ENCODE data around the gene PLSCR4.

PLSCR4 gene

DNA sequence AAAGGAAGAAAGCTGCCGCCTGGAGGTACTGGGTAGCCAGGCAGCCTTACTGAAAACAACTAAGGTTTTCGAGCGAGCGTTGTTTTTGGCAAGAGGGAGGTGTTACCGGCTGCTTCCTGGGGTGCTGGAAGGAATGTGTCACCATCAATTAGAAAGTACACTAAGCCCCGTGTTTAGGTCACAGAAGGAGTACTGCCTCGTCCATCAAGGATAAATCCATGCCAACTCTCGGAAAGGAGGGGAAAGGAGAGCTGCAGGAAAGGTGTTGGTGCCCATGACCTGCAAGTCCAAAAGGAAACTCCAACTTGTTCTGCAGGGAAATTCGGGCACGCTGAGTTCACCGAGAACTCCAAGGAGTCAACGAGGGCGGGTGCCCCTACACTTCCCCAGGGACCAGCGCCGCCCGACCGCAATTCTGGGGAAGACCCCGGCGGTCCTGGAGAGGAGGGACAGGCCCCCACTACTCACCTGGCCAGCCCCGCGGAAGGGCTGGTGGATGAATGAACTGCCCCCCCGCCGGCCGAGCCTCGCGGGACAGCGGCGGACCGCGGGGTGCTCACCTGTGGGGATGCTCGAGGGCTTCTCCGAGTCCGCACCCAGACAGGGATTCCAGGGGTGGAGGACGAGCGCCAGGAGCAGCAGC is 90.5 kb downstream of the PLSCR4 start:
- Histone ChIP-seq H2AFZ (ENCODE audit: low read depth, low read length) (peak overlapping the region; percentile 97), H3K27me3 (ENCODE audit: insufficient read depth, low read length) (no peaks in the 10 kb centered on the region), H3K4me3 (ENCODE audit: low read length) (peak overlapping the region; percentile 56), H3K36me3 (ENCODE audit: insufficient read depth, low read length) (no peaks in the 10 kb centered on the region), H3K4me1 (ENCODE audit: insufficient read depth, low read length) (no peaks in the 10 kb centered on the region), H3K9me3 (ENCODE audit: low read length) (peaks cover 2% of the 10 kb centered on the region)

DNA sequence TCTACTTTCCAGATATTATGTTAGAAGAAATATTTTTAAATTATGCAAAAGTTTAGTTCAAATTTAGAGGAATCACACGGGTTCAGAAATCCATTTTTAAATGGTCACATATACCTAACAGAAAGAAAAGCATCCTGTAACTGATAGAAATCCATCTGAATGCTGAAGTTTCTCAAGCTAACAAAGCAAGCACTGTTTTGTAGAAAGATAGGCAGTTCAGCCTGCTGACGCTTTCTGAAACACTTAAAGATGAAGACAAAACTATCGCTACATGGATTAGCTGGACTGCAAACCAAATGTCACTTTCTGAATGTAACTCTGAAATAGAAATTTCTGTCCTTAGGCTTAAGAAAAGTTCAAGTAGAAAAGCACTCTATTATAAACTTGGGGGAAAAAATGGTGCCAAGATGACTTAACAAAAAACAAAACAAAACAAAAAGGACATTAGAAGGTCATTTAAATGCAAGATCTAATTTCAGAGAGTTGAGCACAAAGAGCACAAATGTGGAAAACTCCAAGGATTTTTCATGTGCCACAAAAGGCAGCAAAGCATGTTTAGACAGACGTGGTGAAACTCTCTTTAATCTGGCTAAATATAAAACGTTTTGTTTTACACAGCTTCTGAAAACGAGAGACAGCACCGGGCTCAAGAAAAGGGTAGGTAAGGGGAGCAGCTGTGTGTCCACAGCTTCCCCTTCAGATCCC is 91.1 kb downstream of the PLSCR4 start:
- Histone ChIP-seq H3K4me3 (ENCODE audit: low read length) (peak overlapping the region; percentile 56), H3K27me3 (ENCODE audit: insufficient read depth, low read length) (no peaks in the 10 kb centered on the region), H2AFZ (ENCODE audit: low read depth, low read length) (peak overlapping the region; percentile 97), H3K9me3 (ENCODE audit: low read length) (no peaks in the 10 kb centered on the region), H3K4me1 (ENCODE audit: insufficient read depth, low read length) (no peaks in the 10 kb centered on the region), H3K36me3 (ENCODE audit: insufficient read depth, low read length) (no peaks in the 10 kb centered on the region)

DNA sequence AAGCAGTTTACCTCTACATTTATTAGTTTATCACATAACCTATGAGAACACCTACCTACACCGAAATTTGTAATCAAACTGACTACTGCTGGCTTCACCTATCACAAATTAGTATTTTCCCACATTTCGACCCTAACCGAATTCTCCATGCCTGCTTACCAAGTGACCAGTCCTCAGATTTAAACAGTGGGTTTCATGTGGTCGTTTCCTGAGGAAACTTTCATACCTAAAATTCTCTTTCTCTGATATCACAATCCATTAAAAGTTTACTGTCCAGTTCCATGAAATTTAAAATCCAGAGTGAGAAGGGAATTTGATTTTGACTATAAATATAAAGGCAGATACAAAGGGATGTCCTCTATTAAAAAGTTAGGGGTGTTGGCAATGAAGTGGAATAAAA is 91.9 kb downstream of the PLSCR4 start:
- no peak overlapping the region for H3K4me3 ChIP-seq (ENCODE audit: low read length)
- H3K4me1 ChIP-seq (ENCODE audit: insufficient read depth, low read length): no peaks in the 10 kb centered on the region
- H3K27me3 ChIP-seq (ENCODE audit: insufficient read depth, low read length): no peaks in the 10 kb centered on the region
- H2AFZ ChIP-seq (ENCODE audit: low read depth, low read length): peak overlapping the region; percentile 97
- H3K36me3 ChIP-seq (ENCODE audit: insufficient read depth, low read length): no peaks in the 10 kb centered on the region
- no peaks in the 10 kb centered on the region for H3K9me3 ChIP-seq (ENCODE audit: low read length)

DNA sequence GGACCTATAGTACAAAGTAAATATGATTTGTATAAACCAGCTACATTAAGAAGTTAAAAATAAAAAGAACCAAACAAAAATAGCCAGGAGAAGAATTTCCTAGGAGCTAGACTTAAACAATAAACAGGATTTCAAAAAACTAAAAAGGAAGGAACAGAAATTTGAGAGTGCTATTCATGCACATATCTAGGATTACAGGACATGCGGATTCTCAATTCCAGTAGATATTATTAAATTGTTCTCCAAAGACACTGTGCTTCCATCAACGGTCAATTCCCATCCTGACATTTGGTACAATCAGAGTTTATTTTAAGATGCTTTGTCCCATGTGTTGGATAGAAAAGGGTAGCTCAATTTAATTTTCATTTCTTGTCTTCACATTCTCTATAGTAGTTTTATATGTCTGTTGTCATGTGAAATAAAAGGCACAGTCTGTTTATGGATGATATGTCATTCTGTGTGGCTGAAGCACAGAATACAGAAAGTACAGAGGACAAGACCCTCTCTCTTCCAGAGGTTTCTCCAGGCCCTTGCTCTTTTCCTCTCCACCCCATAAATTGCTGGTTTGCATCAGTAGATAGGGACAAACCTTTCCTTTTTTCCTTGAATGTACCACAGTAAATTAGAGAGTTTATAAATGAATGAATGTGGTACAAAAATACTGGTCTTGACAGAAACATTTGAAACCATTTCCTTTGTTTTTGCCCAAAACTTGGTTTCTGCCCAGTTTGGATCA is 93.4 kb downstream of the PLSCR4 start:
- no peaks in the 10 kb centered on the region for H3K9me3 ChIP-seq (ENCODE audit: low read length)
- H3K36me3 ChIP-seq (ENCODE audit: insufficient read depth, low read length): no peaks in the 10 kb centered on the region
- no peak overlapping the region for H2AFZ ChIP-seq (ENCODE audit: low read depth, low read length)

DNA sequence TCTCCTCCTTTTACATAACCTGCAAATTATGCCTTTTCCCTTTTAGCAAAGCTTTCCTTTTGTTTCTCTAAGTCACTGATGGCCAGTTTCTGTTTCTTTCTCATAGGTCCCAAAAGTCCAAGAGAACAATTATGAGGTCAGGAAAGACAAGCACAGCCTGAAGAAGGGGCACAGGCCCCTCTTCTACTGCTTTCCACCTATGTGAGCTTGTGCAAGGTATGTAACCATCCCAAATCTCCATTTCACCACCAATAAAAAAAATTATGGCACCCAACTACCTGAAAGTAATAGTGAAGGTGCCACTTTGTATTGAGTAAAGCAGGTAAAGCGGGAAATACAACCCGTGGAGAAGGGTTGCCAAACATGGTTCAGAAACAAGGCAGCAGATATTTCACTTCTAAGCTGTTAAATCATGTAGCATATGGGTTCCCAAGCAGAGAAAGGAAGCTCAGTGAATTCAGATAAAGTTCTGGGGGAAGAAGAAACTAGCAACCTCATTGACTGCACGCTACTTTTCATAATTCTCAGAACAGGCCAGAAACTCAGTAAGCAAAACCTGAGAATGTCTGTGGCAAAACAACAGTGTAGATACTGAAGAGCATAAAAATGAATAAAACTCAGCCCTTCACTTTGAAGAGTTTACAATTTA is 94.1 kb downstream of the PLSCR4 start:
- H3K4me3 ChIP-seq (ENCODE audit: low read length): no peak overlapping the region
- no peaks in the 10 kb centered on the region for H3K4me1 ChIP-seq (ENCODE audit: insufficient read depth, low read length)
- no peaks in the 10 kb centered on the region for H3K9me3 ChIP-seq (ENCODE audit: low read length)
- no peak overlapping the region for H2AFZ ChIP-seq (ENCODE audit: low read depth, low read length)
- H3K27me3 ChIP-seq (ENCODE audit: insufficient read depth, low read length): no peaks in the 10 kb centered on the region
- H3K36me3 ChIP-seq (ENCODE audit: insufficient read depth, low read length): no peaks in the 10 kb centered on the region

More for the DNA sequence above, 93.4 kb downstream of the PLSCR4 start:
- Histone ChIP-seq H3K4me1 (ENCODE audit: insufficient read depth, low read length) (no peaks in the 10 kb centered on the region), H3K27me3 (ENCODE audit: insufficient read depth, low read length) (no peaks in the 10 kb centered on the region), H3K4me3 (ENCODE audit: low read length) (no peak overlapping the region)

DNA sequence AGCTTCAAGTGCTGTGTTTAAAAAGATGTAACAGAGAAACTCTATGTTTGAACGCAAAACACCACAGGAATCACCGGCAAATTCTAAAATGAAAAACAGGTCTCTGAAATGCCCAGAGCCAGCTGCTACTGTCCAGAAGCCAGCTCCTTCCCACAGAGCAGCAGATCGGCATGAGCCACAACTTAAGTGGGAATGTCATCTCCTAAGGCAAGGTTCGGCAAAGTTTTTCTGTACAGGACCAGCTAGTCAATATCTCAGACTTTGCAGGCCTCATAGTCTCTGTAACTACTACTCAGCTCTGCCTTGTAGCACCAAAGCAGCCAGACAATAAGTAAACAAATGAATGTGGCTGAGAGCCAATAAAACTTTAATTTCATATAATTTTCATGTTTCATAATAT is 94.8 kb downstream of the PLSCR4 start:
- Histone ChIP-seq H3K4me3 (ENCODE audit: low read length) (no peak overlapping the region), H3K36me3 (ENCODE audit: insufficient read depth, low read length) (no peaks in the 10 kb centered on the region), H2AFZ (ENCODE audit: low read depth, low read length) (no peak overlapping the region), H3K9me3 (ENCODE audit: low read length) (no peaks in the 10 kb centered on the region), H3K4me1 (ENCODE audit: insufficient read depth, low read length) (no peaks in the 10 kb centered on the region), H3K27me3 (ENCODE audit: insufficient read depth, low read length) (no peaks in the 10 kb centered on the region)

DNA sequence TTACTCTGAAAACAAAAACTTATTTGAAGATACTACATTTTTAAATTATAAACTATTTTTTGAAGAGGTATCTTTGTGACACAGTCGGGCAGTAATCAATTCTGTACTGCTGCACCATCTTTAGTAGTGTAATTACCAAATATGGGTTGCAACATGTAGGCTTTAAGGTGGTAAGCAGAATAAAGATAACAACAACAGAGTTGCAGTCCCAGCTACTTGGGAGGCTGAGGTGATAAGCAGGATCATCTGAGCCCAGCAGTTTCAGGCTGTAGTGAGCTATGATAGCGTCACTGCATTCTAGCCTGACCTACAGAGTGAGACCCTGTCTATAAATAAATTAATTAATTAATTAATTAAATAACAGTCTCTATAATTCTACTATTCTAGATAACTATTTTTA is 95.9 kb downstream of the PLSCR4 start:
- H3K27me3 ChIP-seq (ENCODE audit: insufficient read depth, low read length): no peaks in the 10 kb centered on the region
- H2AFZ ChIP-seq (ENCODE audit: low read depth, low read length): no peak overlapping the region
- H3K36me3 ChIP-seq (ENCODE audit: insufficient read depth, low read length): no peaks in the 10 kb centered on the region
- H3K4me1 ChIP-seq (ENCODE audit: insufficient read depth, low read length): no peaks in the 10 kb centered on the region
- no peaks in the 10 kb centered on the region for H3K9me3 ChIP-seq (ENCODE audit: low read length)
- no peak overlapping the region for H3K4me3 ChIP-seq (ENCODE audit: low read length)

DNA sequence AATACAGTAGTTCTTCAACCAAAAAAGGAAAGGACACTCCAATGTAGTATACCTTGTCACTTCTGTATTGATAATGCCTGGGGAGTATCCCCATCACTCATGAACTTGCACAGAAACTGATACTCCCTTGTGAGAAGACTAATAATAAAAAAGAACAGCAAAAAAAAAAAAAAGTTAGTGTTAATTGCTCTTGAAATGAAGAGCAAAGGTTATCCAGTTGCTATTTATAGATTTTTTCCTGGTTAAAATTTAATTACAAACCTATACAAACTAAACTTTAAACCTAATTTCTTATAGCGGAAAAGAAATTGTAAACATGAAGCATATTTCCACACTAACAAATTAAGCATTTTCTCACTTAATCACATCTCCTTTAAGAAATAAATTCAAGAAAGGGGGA is 96.6 kb downstream of the PLSCR4 start:
- Histone ChIP-seq H3K4me3 (ENCODE audit: low read length) (no peak overlapping the region), H2AFZ (ENCODE audit: low read depth, low read length) (no peak overlapping the region), H3K4me1 (ENCODE audit: insufficient read depth, low read length) (no peaks in the 10 kb centered on the region), H3K9me3 (ENCODE audit: low read length) (no peaks in the 10 kb centered on the region), H3K27me3 (ENCODE audit: insufficient read depth, low read length) (no peaks in the 10 kb centered on the region), H3K36me3 (ENCODE audit: insufficient read depth, low read length) (no peaks in the 10 kb centered on the region)

DNA sequence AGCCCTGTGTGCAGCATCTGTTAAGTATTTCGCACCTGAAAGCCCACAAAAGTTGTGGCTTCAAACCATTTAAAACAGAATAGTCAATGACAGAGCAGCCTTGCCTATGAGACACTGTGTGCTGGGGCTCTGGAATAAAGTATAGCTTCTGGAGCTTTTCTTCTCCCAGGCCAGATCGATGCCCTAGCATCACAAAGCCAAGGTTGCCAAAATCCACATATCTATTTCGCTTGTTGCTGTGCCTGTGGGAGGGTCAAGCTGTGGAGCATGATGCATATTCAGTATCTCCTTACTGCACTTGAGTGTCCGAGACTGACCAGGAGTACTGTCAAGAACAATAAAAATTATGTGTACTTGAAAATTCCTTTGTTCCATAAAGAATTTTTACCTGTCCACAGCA is 97.5 kb downstream of the PLSCR4 start:
- Histone ChIP-seq H2AFZ (ENCODE audit: low read depth, low read length) (no peak overlapping the region), H3K27me3 (ENCODE audit: insufficient read depth, low read length) (no peaks in the 10 kb centered on the region), H3K9me3 (ENCODE audit: low read length) (no peaks in the 10 kb centered on the region), H3K4me3 (ENCODE audit: low read length) (no peak overlapping the region), H3K36me3 (ENCODE audit: insufficient read depth, low read length) (no peaks in the 10 kb centered on the region), H3K4me1 (ENCODE audit: insufficient read depth, low read length) (no peaks in the 10 kb centered on the region)

DNA sequence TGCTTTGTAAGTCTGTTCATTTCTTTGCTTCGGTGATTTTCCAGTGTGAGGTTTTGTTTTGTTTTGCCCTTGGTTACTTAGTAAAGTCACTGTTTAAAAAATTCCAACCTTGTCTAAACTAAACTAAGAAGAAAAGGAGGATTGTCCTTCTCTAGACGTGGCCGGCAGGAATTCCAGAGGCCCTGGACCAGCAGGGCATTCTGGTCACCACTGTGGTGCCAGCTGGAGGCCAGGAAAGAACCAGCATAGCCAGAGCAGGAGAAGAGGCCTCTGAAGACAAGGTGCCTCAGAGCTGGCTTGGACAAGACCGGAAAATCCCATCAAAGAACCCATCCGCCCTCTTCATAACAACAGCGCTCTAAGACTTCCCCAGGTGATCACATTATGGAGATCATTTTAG is 98.1 kb downstream of the PLSCR4 start:
- Histone ChIP-seq H3K27me3 (ENCODE audit: insufficient read depth, low read length) (no peaks in the 10 kb centered on the region), H3K4me3 (ENCODE audit: low read length) (no peak overlapping the region), H2AFZ (ENCODE audit: low read depth, low read length) (no peak overlapping the region), H3K9me3 (ENCODE audit: low read length) (no peaks in the 10 kb centered on the region), H3K36me3 (ENCODE audit: insufficient read depth, low read length) (no peaks in the 10 kb centered on the region), H3K4me1 (ENCODE audit: insufficient read depth, low read length) (no peaks in the 10 kb centered on the region)

DNA sequence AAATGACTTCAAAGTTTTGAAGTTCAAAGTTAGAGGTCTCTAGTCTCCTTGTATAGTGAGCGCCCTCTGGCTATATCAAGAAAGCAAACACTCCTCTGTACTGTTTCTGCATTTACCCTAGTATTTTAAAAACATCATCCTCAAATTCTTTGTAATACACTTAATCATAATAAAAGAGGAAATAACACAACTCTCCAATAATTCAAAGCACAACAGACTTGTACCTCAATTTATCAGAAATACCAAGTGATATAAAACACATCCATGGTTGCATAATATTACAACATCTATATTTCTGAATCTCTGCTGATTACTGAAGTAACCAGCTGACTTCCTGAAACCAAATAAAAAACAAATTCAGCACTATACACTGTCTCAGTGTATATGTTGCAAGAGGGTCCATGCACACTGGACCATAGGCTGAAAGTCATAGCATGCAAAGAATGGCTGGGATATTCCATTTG is 102.4 kb downstream of the PLSCR4 start:
- H3K9me3 ChIP-seq (ENCODE audit: low read length): no peaks in the 10 kb centered on the region
- H3K36me3 ChIP-seq (ENCODE audit: insufficient read depth, low read length): no peaks in the 10 kb centered on the region
- no peak overlapping the region for H3K4me3 ChIP-seq (ENCODE audit: low read length)
- H2AFZ ChIP-seq (ENCODE audit: low read depth, low read length): no peak overlapping the region
- H3K4me1 ChIP-seq (ENCODE audit: insufficient read depth, low read length): no peaks in the 10 kb centered on the region
- H3K27me3 ChIP-seq (ENCODE audit: insufficient read depth, low read length): no peaks in the 10 kb centered on the region

DNA sequence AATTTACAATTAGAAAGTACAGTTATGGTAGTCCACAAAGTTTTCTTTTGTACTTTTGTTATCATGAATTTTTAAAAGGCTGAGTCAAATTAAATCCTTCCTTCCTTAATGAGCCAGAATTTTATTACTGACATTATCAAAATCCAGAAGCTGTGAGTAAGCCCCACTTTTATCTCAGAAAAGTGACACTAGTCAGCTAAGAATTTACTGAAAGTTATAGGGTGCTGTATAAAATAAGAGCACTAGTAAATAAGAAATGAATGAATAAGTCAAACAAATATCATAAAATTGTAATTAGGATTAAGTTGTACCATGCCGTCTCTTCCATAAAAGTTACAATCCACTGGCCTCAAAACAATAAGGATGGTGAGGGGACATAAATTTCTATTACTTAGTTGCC is 105.3 kb downstream of the PLSCR4 start:
- Histone ChIP-seq H3K4me1 (ENCODE audit: insufficient read depth, low read length) (peaks cover 5% of the 10 kb centered on the region), H2AFZ (ENCODE audit: low read depth, low read length) (no peak overlapping the region), H3K9me3 (ENCODE audit: low read length) (no peaks in the 10 kb centered on the region), H3K27me3 (ENCODE audit: insufficient read depth, low read length) (no peaks in the 10 kb centered on the region), H3K36me3 (ENCODE audit: insufficient read depth, low read length) (no peaks in the 10 kb centered on the region), H3K4me3 (ENCODE audit: low read length) (no peak overlapping the region)

DNA sequence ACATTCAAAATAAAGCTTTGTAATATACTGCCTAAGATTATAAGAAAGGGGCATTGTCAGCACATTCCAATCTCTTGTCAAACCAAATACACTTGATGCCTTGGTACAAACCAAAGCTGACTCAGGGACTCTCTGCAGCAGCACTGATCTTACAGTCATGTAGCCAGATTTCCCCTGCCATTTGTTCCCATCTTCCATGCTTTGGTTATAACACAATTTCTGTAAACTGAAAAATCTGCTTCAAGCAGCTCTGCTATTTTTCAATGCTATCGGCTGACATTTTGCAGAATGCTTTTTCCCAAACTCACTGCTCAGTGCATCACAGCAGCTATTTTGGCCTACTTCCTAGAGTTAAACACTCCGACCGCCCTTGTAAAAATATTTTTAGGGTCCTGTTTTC is 108.1 kb downstream of the PLSCR4 start:
- Histone ChIP-seq H3K9me3 (ENCODE audit: low read length) (no peaks in the 10 kb centered on the region), H2AFZ (ENCODE audit: low read depth, low read length) (no peak overlapping the region), H3K27me3 (ENCODE audit: insufficient read depth, low read length) (no peaks in the 10 kb centered on the region), H3K36me3 (ENCODE audit: insufficient read depth, low read length) (no peaks in the 10 kb centered on the region), H3K4me3 (ENCODE audit: low read length) (no peak overlapping the region), H3K4me1 (ENCODE audit: insufficient read depth, low read length) (peaks cover 14% of the 10 kb centered on the region)

All from neuron (in vitro differentiated cells).